Smooth muscle cell (in vitro differentiated cells): ENCODE measurements around the gene TBC1D14. TPM values are rescaled to one million over a fixed set of nuclear protein-coding genes. Genes with fewer than 3 reads are reported as not detected.
"Not testable (repeated sequence)": the region's sequence is repeated elsewhere in the genome, so short reads cannot be mapped to it uniquely, and the experiment has no call there.

Source experiments
- DNase-seq: peaks from one replicate; lab custom pipeline; 2025; ENCODE audit not compliant: unreplicated experiment; lab: John Stamatoyannopoulos, UW
- H2AFZ ChIP-seq: fragments of 200-600 bp; sonication (generic); 2 replicates; pipeline ENCODE4 v1.6.0; 2016; ENCODE audit warnings: antibody characterized with exemption, low read depth, mild to moderate bottlenecking
- H3F3A ChIP-seq: fragments of 200-600 bp; sonication (generic); 2 replicates; pipeline ENCODE4 v1.6.0; 2017; ENCODE audit warnings: antibody characterized with exemption, low read depth
- H3K27ac ChIP-seq: fragments of 200-600 bp; sonication (generic); 2 replicates; pipeline ENCODE4 v1.5.1; 2016; ENCODE audit warnings: low read depth, mild to moderate bottlenecking
- H3K27me3 ChIP-seq: fragments of 200-600 bp; sonication (generic); 2 replicates; pipeline ENCODE4 v1.6.1; 2016; ENCODE audit warnings: low read depth, mild to moderate bottlenecking
- H3K36me3 ChIP-seq: fragments of 200-600 bp; sonication (generic); 2 replicates; pipeline ENCODE4 v1.5.1; 2016; ENCODE audit warnings: low read depth
- H3K4me1 ChIP-seq: fragments of 200-600 bp; sonication (generic); 2 replicates; pipeline ENCODE4 v1.5.1; 2016; ENCODE audit warnings: low read depth
- H3K4me2 ChIP-seq: fragments of 200-600 bp; sonication (generic); 2 replicates; pipeline ENCODE4 v1.6.0; 2016; ENCODE audit warnings: mild to moderate bottlenecking
- H3K4me3 ChIP-seq: fragments of 200-600 bp; sonication (generic); 2 replicates; pipeline ENCODE4 v1.5.1; 2016; ENCODE audit warnings: mild to moderate bottlenecking
- H3K79me2 ChIP-seq: fragments of 200-600 bp; sonication (generic); 2 replicates; pipeline ENCODE4 v1.6.0; 2016; ENCODE audit warnings: low read depth, mild to moderate bottlenecking
- H3K9ac ChIP-seq: fragments of 200-600 bp; sonication (generic); 2 replicates; pipeline ENCODE4 v1.6.0; 2016; ENCODE audit warnings: low read depth
- H3K9me3 ChIP-seq: fragments of 200-600 bp; sonication (generic); replicated peaks from 2 replicates; pipeline ENCODE4 v1.5.1; 2016; ENCODE audit warnings: low read depth
- H4K20me1 ChIP-seq: fragments of 200-600 bp; sonication (generic); 2 replicates; pipeline ENCODE4 v1.6.0; 2016; ENCODE audit warnings: low read depth
- CTCF ChIP-seq: fragments of 200-600 bp; sonication (generic); IDR thresholded peaks from 2 replicates; pipeline ENCODE4 v1.5.1; 2017; ENCODE audit warnings: borderline replicate concordance, mild to moderate bottlenecking, antibody characterized with exemption; ENCODE audit not compliant: insufficient read depth, poor library complexity, severe bottlenecking
- WGBS: methylation state at CpG from one replicate; pipeline ENCODE4 v1.1.7; 2016; ENCODE audit warnings: low lambda C conversion rate; 5-methylcytosine and 5-hydroxymethylcytosine counted together
- polyA plus RNA-seq: library from polyadenylated mRNA; unstranded; fragments of >200 nt; fragmentation: Nextera tagmentation; extraction: Ambion mirVana; gene quantifications from 2 replicates; pipeline ENCODE4 v1.2.1, GENCODE V29; 2016
- total RNA-seq: library from RNA; depleted of rRNA; stranded (reverse); fragments of >200 nt; gene quantifications from 2 replicates; pipeline ENCODE4 v1.2.3, GENCODE V29; 2014

The TBC1D14 gene
- total and polyA plus RNA-seq, 2 experiments from 2014 or later, result 13.0 to 24.4 TPM

DNA sequence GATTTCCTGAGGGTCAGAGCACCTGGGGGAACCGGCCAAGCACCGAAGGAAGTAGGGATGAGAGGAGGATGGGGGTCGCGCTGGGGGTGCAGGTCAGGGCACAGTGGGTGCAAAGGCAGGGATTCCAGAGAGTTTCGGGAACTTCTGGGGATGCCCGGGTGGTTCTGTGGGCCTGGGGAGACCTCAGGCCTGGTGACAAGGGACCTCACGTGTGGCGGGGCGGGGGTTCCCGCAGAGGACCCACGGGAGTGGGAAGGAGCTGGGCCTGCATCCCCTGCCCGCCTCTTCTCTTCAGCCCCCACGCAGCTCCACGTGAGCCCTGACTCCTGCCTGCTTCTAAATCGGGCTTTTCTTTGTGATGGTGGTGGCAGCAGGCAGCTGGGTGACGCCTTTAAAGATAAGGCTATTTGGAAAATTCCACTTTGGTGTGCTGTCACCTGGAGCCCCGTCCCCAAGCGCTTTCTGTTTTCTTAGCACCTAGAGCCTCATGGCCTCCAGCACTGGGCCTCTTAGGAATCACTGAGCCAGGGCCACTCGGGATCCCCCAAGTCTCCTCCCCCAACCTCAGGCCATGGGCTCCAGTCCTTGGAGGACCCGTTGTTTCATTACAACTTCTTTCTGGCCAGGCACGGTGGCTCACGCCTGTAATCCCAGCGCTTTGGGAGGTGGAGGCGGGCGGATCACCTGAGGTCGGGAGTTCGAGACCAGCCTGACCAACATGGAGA is 7.1 kb upstream of the TBC1D14 start:
- no peak overlapping the region for H3K9ac ChIP-seq
- WGBS, result 82% methylated on average over 27 of the region's 27 CpGs
- H3F3A ChIP-seq, result no peaks in the 10 kb centered on the region
- H2AFZ ChIP-seq, result no peak overlapping the region
- TF ChIP-seq CTCF, result no peak
- no peaks in the 10 kb centered on the region for H3K79me2 ChIP-seq
- no peak overlapping the region for H3K4me3 ChIP-seq
- H3K4me1 ChIP-seq, result no peaks in the 10 kb centered on the region
- H3K4me2 ChIP-seq, result no peak overlapping the region
- H3K27me3 ChIP-seq, result no peaks in the 10 kb centered on the region
- H3K36me3 ChIP-seq, result no peaks in the 10 kb centered on the region
- H3K27ac ChIP-seq, result no peak overlapping the region
- no peak for DNase-seq
- no peaks in the 10 kb centered on the region for H4K20me1 ChIP-seq
- H3K9me3 ChIP-seq, result no peaks in the 10 kb centered on the region

- Histone ChIP-seq H3F3A (no peaks in the 10 kb centered on the region), H3K9ac (no peak overlapping the region), H3K4me2 (no peak overlapping the region), H3K36me3 (no peaks in the 10 kb centered on the region), H3K79me2 (no peaks in the 10 kb centered on the region), H2AFZ (no peak overlapping the region), H3K4me3 (no peak overlapping the region), H3K4me1 (peaks cover 21% of the 10 kb centered on the region), H4K20me1 (peaks cover 6% of the 10 kb centered on the region), H3K27me3 (no peaks in the 10 kb centered on the region), H3K27ac (no peak overlapping the region), H3K9me3 (no peaks in the 10 kb centered on the region)
- no peak for DNase-seq
- WGBS, result 95% methylated on average over 13 of the region's 13 CpGs
- no peak for TF ChIP-seq CTCF
These were observed 3.8 kb upstream of the TBC1D14 start for GRCh38 chr4:6905516-6906445.

- not testable (repeated sequence) for H2AFZ ChIP-seq, H3K9ac ChIP-seq, H3K27ac ChIP-seq, H3K4me2 ChIP-seq, DNase-seq, H3K9me3 ChIP-seq, H3K4me3 ChIP-seq, H3K79me2 ChIP-seq, H3F3A ChIP-seq, H3K36me3 ChIP-seq, H3K27me3 ChIP-seq
- Histone ChIP-seq H3K4me1 (peaks cover 26% of the 10 kb centered on the region), H4K20me1 (peaks cover 13% of the 10 kb centered on the region)
- 97% methylated on average over 5 of the region's 6 CpGs for WGBS
These were observed 3.1 kb upstream of the TBC1D14 start for GRCh38 chr4:6906486-6906885.

DNA sequence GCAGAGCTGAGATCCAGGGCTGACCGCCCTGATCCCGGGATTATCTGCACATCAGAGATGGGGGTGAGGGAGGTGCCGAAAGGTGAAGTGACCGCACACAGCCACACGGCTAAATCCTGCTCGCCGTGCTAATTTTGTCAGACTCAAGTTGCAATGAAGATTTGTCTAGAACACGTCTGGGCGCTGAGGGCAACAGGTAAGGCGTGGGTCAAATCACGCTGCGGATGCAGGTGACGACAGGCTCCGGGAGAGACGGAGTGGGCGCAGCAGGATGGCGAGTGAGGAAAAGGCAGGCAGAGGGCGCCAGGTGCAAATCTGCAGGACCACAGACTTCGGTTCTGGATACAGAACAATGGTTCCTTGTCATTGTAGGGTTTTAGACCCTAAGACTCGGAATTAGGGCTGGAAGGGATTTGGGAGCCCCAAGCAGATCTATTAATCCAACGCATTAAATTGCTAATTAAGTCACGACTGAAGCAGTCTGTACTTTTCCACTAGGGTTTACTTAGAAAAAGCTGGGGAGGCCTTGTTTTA is 1.9 kb upstream of the TBC1D14 start:
- no peak overlapping the region for H3K4me3 ChIP-seq
- H3F3A ChIP-seq, result no peaks in the 10 kb centered on the region
- H3K9me3 ChIP-seq, result no peaks in the 10 kb centered on the region
- no peaks in the 10 kb centered on the region for H3K27me3 ChIP-seq
- WGBS, result 39% methylated on average over 22 of the region's 22 CpGs
- no peak for DNase-seq
- no peak overlapping the region for H3K27ac ChIP-seq
- H3K9ac ChIP-seq, result no peak overlapping the region
- H3K79me2 ChIP-seq, result peaks cover 2% of the 10 kb centered on the region
- peak; percentile 29 for TF ChIP-seq CTCF
- H3K4me1 ChIP-seq, result peaks cover 26% of the 10 kb centered on the region
- H4K20me1 ChIP-seq, result peaks cover 21% of the 10 kb centered on the region
- H3K4me2 ChIP-seq, result peak overlapping the region; percentile 89
- no peaks in the 10 kb centered on the region for H3K36me3 ChIP-seq
- no peak overlapping the region for H2AFZ ChIP-seq
